ENCODE data around the gene GCGR. TPM values are rescaled to one million over a fixed set of nuclear protein-coding genes. Genes with fewer than 3 reads are reported as not detected.

GCGR gene
- total RNA-seq, 4 donors from 2014 or later = not detected

DNA sequence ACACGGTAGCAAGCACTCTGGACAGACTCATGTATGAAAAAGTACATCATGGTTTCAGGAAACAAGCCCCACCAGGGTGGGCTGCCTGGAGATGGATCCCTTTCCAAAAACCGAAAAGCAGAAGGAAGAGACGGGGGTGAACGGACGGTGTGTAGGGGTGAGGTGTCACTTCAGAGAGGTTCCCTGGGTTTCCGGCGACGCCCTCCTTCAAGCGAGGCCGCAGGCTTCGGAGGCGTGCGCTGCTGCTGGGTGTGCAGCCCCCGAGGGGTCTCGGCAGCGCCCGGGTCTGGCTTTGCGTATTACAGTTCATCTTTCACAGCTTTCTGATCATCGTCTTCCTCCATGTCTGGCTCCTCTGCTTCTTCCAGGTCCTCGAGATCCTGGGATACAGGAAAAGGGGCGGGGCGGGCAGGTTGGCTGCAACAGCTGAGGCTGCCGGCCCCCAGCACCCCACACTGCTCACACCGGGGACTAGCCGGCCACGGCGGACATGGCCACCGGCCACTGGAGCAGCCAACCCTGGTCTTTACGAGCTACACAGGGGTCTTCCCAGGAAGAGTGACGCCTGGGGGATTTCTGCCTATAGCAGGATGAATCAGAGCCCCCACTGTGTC lies 39.9 kb downstream of the GCGR start:
- peaks cover 44 to 57% of the 10 kb centered on the region in 2 donors for H3K36me3 ChIP-seq
- WGBS, 2 donors = 91 to 92% methylated on average over 24 of the region's 30 CpGs

GRCh38 chr17:81844327-81844851 lies 40.4 kb downstream of the GCGR start:
- DNase-seq = no peak
- peaks cover 44 to 59% of the 10 kb centered on the region in 2 donors for H3K36me3 ChIP-seq
- TF ChIP-seq CTCF (IDR thresholded peaks at IDR 0.05) (no peak), POLR2A (IDR thresholded peaks at IDR 0.05) (no peak)
- H3K4me3 ChIP-seq (replicated peaks in 1 of 3) = no peak overlapping the region
- H3K27ac ChIP-seq = no peak overlapping the region
- no peaks in the 10 kb centered on the region for H3K27me3 ChIP-seq
- intact Hi-C loops (cut with DNase I) = no loop called here
- no peaks in the 10 kb centered on the region for H3K9me3 ChIP-seq
- no peaks in the 10 kb centered on the region for H3K4me1 ChIP-seq
- WGBS, 2 donors = 95 to 97% methylated on average over 7 to 14 of the region's 14 CpGs

More for the DNA sequence above, 39.9 kb downstream of the GCGR start:
- TF ChIP-seq POLR2A (IDR thresholded peaks at IDR 0.05) (no peak), CTCF (IDR thresholded peaks at IDR 0.05) (no peak)
- no peak for DNase-seq
- intact Hi-C loops (cut with DNase I) = no loop called here
- H3K9me3 ChIP-seq = no peaks in the 10 kb centered on the region
- H3K27me3 ChIP-seq = no peaks in the 10 kb centered on the region
- H3K27ac ChIP-seq = no peak overlapping the region
- H3K4me1 ChIP-seq = no peaks in the 10 kb centered on the region
- H3K4me3 ChIP-seq (replicated peaks in 1 of 3) = no peak overlapping the region

- Histone ChIP-seq H3K9me3 (no peaks in the 10 kb centered on the region), H3K4me1 (no peaks in the 10 kb centered on the region), H3K36me3 (peaks cover 44 to 60% of the 10 kb centered on the region in 2 donors), H3K27ac (no peak overlapping the region), H3K4me3 (replicated peaks in 1 of 3) (no peak overlapping the region), H3K27me3 (no peaks in the 10 kb centered on the region)
- WGBS, 2 donors = 84 to 93% methylated on average over 11 to 13 of the region's 13 CpGs
- intact Hi-C loops (cut with DNase I) = no loop called here
- DNase-seq = no peak
- no peak for TF ChIP-seq CTCF (IDR thresholded peaks at IDR 0.05)
- TF ChIP-seq POLR2A (IDR thresholded peaks at IDR 0.05) = no peak
Observed at GRCh38 chr17:81844887-81845286, 40.9 kb downstream of the GCGR start.

DNA sequence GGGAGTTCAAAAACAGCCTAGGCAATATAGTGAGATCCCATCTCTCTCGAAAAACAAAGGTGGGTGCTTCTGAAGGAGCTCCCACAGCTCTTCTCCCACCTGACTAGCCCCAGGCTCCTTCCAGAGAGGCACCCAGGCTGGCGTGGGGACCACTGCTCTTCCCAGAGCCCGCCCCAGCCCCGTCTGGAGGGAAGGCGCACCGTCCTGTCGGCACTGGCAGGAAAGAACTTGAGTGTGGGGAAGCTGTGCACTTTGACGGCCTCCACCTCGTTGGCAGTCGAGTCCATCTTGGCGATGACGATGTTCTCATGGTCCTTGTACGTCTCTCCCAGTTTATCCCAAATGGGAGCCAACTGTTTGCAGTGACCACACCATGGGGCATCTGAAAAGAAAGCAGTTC lies 41.4 kb downstream of the GCGR start:
- WGBS, 2 donors = 95 to 98% methylated on average over 7 to 12 of the region's 13 CpGs
- no peak overlapping the region for H3K27ac ChIP-seq
- H3K9me3 ChIP-seq = no peaks in the 10 kb centered on the region
- no peak overlapping the region for H3K4me3 ChIP-seq (replicated peaks in 1 of 3)
- H3K4me1 ChIP-seq = no peaks in the 10 kb centered on the region
- peaks cover 44 to 63% of the 10 kb centered on the region in 2 donors for H3K36me3 ChIP-seq
- intact Hi-C loops (cut with DNase I) = no loop called here
- no peak for TF ChIP-seq POLR2A (IDR thresholded peaks at IDR 0.05)
- no peak for TF ChIP-seq CTCF (IDR thresholded peaks at IDR 0.05)
- DNase-seq = no peak
- no peaks in the 10 kb centered on the region for H3K27me3 ChIP-seq

DNA sequence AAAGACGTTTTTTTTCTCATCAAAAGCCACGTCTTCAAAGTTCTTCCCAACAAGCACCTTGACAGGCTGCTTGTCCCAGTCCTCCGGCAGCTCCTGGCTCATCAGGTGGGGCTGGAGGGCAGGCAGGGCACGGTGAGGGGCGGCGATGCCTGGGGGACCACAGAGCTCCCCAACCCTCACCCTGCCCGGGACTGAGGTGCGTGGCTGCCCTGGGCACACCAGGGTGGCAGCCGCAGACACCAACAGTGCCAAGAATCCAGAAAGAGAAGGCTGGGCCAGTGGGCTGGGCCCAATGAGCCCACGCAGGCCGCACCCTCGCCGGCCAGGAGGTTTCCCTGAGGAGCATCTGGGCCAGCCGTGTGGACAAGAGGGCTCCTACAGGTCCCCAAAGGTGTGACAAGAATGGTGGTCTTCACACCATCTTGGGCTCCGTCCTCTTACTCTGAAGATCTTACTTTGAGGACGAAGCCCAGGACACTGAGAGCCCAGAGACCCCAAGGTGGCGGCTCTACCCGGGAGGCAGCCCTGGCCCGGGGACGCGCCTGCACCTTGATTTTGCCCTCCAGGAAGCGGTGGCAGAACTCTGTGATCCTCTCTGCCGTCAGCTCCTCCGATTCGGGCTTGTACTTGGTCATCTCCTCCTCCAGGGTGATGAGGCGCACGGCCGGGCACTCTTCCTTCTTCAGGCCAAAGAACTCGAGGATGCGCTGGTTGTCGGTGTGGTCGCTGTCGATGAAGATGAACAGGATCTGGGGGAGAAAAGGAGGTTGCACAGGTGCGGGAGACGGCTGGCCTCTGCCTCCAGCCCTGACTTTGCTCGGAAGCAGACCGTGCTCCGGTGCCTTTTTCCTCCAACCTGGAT lies 42.2 kb downstream of the GCGR start:
- 93 to 95% methylated on average over 20 to 28 of the region's 38 CpGs for WGBS, 2 donors
- no peak overlapping the region for H3K4me3 ChIP-seq (replicated peaks in 1 of 3)
- no peaks in the 10 kb centered on the region for H3K4me1 ChIP-seq
- no peak for DNase-seq
- H3K27ac ChIP-seq = no peak overlapping the region
- TF ChIP-seq CTCF (IDR thresholded peaks at IDR 0.05) (no peak), POLR2A (IDR thresholded peaks at IDR 0.05) (no peak)
- peaks cover 44 to 63% of the 10 kb centered on the region in 2 donors for H3K36me3 ChIP-seq
- no peaks in the 10 kb centered on the region for H3K9me3 ChIP-seq
- intact Hi-C loops (cut with DNase I) = no loop called here
- no peaks in the 10 kb centered on the region for H3K27me3 ChIP-seq
